GM04503 (cell line): ENCODE results near the gene BIN1.
"Not testable (repeated sequence)": the region's sequence is repeated elsewhere in the genome, so short reads cannot be mapped to it uniquely, and the experiment has no call there.

Experiments used
- DNase-seq: peaks from one replicate; pipeline ENCODE4 v3.0.0-alpha.2; 2012; ENCODE audit warnings: low read depth

The BIN1 gene

GRCh38 chr2:127046579-127046978, 60.4 kb downstream of the BIN1 start:
- DNase-seq = no peak

- DNase-seq = no peak
These were observed 61.0 kb downstream of the BIN1 start for GRCh38 chr2:127045792-127046501.

- DNase-seq = no peak
These were observed 61.8 kb downstream of the BIN1 start for GRCh38 chr2:127044977-127045661.

GRCh38 chr2:127044165-127044718, 62.7 kb downstream of the BIN1 start:
- DNase-seq = no peak

GRCh38 chr2:127043367-127044164, 63.4 kb downstream of the BIN1 start:
- no peak for DNase-seq

GRCh38 chr2:127041259-127041970, 65.5 kb downstream of the BIN1 start:
- DNase-seq = no peak

GRCh38 chr2:127040169-127040568, 66.8 kb downstream of the BIN1 start:
- no peak for DNase-seq

- DNase-seq = no peak
These were observed 67.4 kb downstream of the BIN1 start for GRCh38 chr2:127039387-127040031.

- DNase-seq = no peak
These were observed 69.5 kb downstream of the BIN1 start for GRCh38 chr2:127037476-127037875.

- DNase-seq = no peak
These were observed 71.9 kb downstream of the BIN1 start for GRCh38 chr2:127034883-127035611.

GRCh38 chr2:127034051-127034450, 72.9 kb downstream of the BIN1 start:
- DNase-seq = no peak

GRCh38 chr2:127032621-127033020, 74.3 kb downstream of the BIN1 start:
- DNase-seq = peak; percentile 16

- no peak for DNase-seq
These were observed 77.5 kb downstream of the BIN1 start for GRCh38 chr2:127029350-127030051.

- DNase-seq = not testable (repeated sequence)
These were observed 78.2 kb downstream of the BIN1 start for GRCh38 chr2:127028745-127029144.

GRCh38 chr2:127027715-127028114, 79.2 kb downstream of the BIN1 start:
- no peak for DNase-seq

GRCh38 chr2:127025359-127026166, 81.4 kb downstream of the BIN1 start:
- DNase-seq = peak; percentile 18

GRCh38 chr2:127024769-127025358, 82.1 kb downstream of the BIN1 start:
- DNase-seq = no peak

- DNase-seq = no peak
These were observed 83.5 kb downstream of the BIN1 start for GRCh38 chr2:127023504-127023903.

- DNase-seq = no peak
These were observed 84.1 kb downstream of the BIN1 start for GRCh38 chr2:127022817-127023216.
